ENCODE data around the gene HMGN3. TPM values are rescaled to one million over a fixed set of nuclear protein-coding genes. Genes with fewer than 3 reads are reported as not detected.

Gene HMGN3
- total RNA-seq, 4 donors from 2014 or later, result 36.0 to 48.7 (median 39.7) TPM

DNA sequence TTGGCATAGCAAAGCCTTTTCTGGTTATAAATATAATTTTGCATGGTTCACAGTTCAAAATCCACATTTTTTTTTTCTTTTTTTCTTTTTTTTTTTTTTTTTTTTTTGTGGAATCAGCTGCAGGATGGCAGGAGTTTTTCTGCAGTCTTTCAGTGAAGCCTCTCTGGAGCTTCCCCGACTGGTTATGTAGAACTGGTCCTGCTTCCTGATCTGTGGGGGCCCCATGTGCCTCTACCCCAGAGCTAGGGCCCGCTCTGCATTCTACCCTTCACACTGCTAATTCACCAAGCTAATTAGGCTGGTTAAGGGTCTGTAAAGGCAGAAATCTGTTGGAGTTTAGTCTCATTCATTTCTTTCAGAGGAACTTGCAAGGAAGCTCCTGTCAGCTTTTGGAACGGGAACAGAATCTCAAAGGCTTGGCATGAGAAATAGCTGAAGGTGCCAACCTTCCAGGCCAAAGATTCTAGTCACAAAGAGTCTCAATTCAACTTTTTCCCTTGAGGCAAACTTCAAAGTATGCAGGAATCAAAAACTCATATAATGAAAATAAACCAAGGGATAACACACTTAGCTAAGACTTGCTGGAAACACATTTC lies 45.5 kb downstream of the HMGN3 start:
- no peaks in the 10 kb centered on the region for H3K27me3 ChIP-seq
- no peaks in the 10 kb centered on the region for H3K36me3 ChIP-seq
- TF ChIP-seq CTCF (IDR thresholded peaks at IDR 0.05 in 4 of 5, conservative IDR thresholded peaks at IDR 0.05 in 1 of 5) (no peak), POLR2A (IDR thresholded peaks at IDR 0.05) (no peak)
- ATAC-seq (no peak), DNase-seq (no peak)
- no peak overlapping the region for H3K4me3 ChIP-seq
- intact Hi-C loops (cut with DNase I; ENCODE audit: low total_unique reads) (no loop called here), in situ Hi-C loops (cut with MboI; ENCODE audit: low sequenced_read_pairs in 4 of 4) (no loop called here)
- peaks cover 8 to 12% of the 10 kb centered on the region in 2 donors for H3K4me1 ChIP-seq
- H3K27ac ChIP-seq, result no peak overlapping the region
- H3K9me3 ChIP-seq, result no peaks in the 10 kb centered on the region

DNA sequence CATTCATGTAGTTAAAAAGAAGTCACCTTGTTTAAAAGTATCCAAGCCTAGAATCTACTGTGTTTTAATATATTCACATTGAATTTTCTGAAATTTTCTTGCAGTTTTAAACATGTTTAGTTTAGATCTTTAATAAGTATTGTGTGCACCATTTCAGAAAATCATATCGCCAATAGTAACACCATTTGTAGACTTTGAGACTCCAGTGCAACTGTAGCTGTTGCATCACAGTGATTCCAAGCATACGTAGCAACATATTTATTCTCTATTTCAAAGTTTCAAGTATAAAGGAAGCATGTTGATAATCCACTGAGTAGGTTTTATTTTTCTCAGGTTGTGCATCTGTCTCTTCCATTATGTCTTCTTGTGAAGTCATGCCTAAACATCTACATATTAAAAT lies 46.4 kb downstream of the HMGN3 start:
- Histone ChIP-seq H3K9me3 (no peaks in the 10 kb centered on the region), H3K27ac (no peak overlapping the region), H3K4me1 (peaks cover 8 to 12% of the 10 kb centered on the region in 2 donors), H3K4me3 (no peak overlapping the region), H3K36me3 (no peaks in the 10 kb centered on the region), H3K27me3 (no peaks in the 10 kb centered on the region)
- no peak for TF ChIP-seq POLR2A (IDR thresholded peaks at IDR 0.05)
- no peak for TF ChIP-seq CTCF (IDR thresholded peaks at IDR 0.05 in 4 of 5, conservative IDR thresholded peaks at IDR 0.05 in 1 of 5)
- in situ Hi-C loops (cut with MboI; ENCODE audit: low sequenced_read_pairs in 4 of 4) (no loop called here), intact Hi-C loops (cut with DNase I; ENCODE audit: low total_unique reads) (no loop called here)
- DNase-seq (no peak), ATAC-seq (no peak)

DNA sequence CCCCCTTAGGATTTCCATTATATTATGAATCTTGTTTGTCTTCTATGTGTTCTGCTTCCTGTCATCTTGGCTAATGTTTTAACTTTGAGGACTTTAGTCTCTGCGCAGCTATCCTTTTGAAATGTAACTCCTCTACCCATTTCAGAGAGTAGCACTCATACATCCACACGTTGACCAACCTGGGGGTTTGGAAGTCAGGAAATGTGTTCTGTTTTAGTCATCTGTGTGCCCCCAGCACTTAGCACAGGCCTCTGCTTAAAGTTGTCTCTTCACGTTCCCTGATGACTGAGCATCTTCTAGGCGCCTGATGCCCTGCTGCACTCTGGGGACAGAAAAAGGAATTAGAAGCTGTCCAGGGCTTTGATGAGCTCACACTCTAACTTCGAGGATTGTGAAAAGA lies 47.9 kb downstream of the HMGN3 start:
- Histone ChIP-seq H3K4me1 (peaks cover 8 to 12% of the 10 kb centered on the region in 2 donors), H3K4me3 (no peak overlapping the region), H3K27ac (no peak overlapping the region), H3K9me3 (no peaks in the 10 kb centered on the region), H3K27me3 (no peaks in the 10 kb centered on the region), H3K36me3 (no peaks in the 10 kb centered on the region)
- in situ Hi-C loops (cut with MboI; ENCODE audit: low sequenced_read_pairs in 4 of 4), result no loop called here
- no peak for DNase-seq
- no peak for TF ChIP-seq CTCF (IDR thresholded peaks at IDR 0.05 in 4 of 5, conservative IDR thresholded peaks at IDR 0.05 in 1 of 5)
- no peak for TF ChIP-seq POLR2A (IDR thresholded peaks at IDR 0.05)
- no peak for ATAC-seq
- intact Hi-C loops (cut with DNase I; ENCODE audit: low total_unique reads), result no loop called here

- in situ Hi-C loops (cut with MboI; ENCODE audit: low sequenced_read_pairs in 4 of 4) (no loop called here), intact Hi-C loops (cut with DNase I; ENCODE audit: low total_unique reads) (no loop called here)
- Histone ChIP-seq H3K27me3 (no peaks in the 10 kb centered on the region), H3K9me3 (no peaks in the 10 kb centered on the region), H3K36me3 (no peaks in the 10 kb centered on the region), H3K27ac (no peak overlapping the region), H3K4me3 (no peak overlapping the region), H3K4me1 (peaks cover 8 to 12% of the 10 kb centered on the region in 2 donors)
- DNase-seq (no peak), ATAC-seq (no peak)
- no peak for TF ChIP-seq POLR2A (IDR thresholded peaks at IDR 0.05)
- no peak for TF ChIP-seq CTCF (IDR thresholded peaks at IDR 0.05 in 4 of 5, conservative IDR thresholded peaks at IDR 0.05 in 1 of 5)
Observed at GRCh38 chr6:79184641-79185040, 49.8 kb downstream of the HMGN3 start.

GRCh38 chr6:79184086-79184485 lies 50.4 kb downstream of the HMGN3 start:
- ATAC-seq, result no peak
- no peaks in the 10 kb centered on the region for H3K9me3 ChIP-seq
- intact Hi-C loops (cut with DNase I; ENCODE audit: low total_unique reads) (no loop called here), in situ Hi-C loops (cut with MboI; ENCODE audit: low sequenced_read_pairs in 4 of 4) (no loop called here)
- H3K36me3 ChIP-seq, result no peaks in the 10 kb centered on the region
- H3K4me3 ChIP-seq, result no peak overlapping the region
- H3K4me1 ChIP-seq, result peaks cover 5 to 7% of the 10 kb centered on the region in 2 donors
- DNase-seq, result no peak
- H3K27ac ChIP-seq, result no peak overlapping the region
- no peak for TF ChIP-seq POLR2A (IDR thresholded peaks at IDR 0.05)
- no peak for TF ChIP-seq CTCF (IDR thresholded peaks at IDR 0.05 in 4 of 5, conservative IDR thresholded peaks at IDR 0.05 in 1 of 5)
- no peaks in the 10 kb centered on the region for H3K27me3 ChIP-seq

All from gastrocnemius medialis (tissue), 4 donors.